Measurements from ENCODE around the gene MIX23. TPM values are rescaled to one million over a fixed set of nuclear protein-coding genes. Genes with fewer than 3 reads are reported as not detected.

The MIX23 gene
- total RNA-seq, 1 donor from 2014 or later: 44.9 TPM

DNA sequence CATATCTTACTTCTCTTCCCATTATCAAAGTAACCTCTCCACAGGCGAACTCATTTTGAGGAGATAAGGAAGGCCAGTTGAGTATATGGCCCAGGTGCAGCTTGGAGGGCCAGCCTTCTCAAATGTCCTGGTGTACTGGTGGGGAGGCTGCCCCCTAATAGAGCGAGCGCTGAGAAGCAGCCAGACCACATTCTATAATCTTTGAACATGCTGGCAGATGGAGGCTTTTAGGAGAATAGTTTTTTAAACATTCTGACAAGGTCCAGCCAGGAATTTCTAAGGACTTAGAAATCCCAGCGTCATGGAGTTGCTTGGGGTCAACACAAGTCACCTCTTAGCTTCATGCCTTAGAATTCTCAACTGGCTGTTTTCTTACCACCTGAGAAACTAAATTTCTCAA is 27.1 kb upstream of the MIX23 start:
- H3K36me3 Mint-ChIP-seq: peaks cover 9% of the 10 kb centered on the region
- H3K27me3 Mint-ChIP-seq: no peaks in the 10 kb centered on the region

DNA sequence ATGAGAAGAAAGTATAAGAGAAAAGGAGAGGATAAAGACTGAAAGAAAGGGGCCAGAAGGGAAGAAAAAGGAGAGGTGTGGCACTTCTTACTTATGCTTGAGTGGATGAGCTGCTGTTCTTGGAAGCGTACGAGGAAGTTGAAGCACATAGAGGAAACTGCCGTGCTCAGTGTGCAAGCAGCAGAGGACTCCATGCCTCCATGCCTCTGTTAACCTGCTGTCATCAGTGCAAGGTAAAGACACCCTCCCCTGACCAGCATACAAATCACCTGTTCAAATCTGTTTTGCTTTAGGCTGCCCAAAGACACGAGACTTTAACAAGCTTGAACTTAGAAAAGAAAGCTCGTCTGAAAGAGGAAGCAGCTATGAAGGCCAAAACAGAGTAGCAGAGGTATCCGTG is 26.4 kb upstream of the MIX23 start:
- H3K27ac Mint-ChIP-seq: no peak overlapping the region
- no peaks in the 10 kb centered on the region for H3K27me3 Mint-ChIP-seq
- no peaks in the 10 kb centered on the region for H3K9me3 Mint-ChIP-seq
- H3K36me3 Mint-ChIP-seq: peaks cover 9% of the 10 kb centered on the region
- DNase-seq (ENCODE audit: extremely low spot score, unreplicated experiment): no peak
- TF ChIP-seq, protein P1, sequence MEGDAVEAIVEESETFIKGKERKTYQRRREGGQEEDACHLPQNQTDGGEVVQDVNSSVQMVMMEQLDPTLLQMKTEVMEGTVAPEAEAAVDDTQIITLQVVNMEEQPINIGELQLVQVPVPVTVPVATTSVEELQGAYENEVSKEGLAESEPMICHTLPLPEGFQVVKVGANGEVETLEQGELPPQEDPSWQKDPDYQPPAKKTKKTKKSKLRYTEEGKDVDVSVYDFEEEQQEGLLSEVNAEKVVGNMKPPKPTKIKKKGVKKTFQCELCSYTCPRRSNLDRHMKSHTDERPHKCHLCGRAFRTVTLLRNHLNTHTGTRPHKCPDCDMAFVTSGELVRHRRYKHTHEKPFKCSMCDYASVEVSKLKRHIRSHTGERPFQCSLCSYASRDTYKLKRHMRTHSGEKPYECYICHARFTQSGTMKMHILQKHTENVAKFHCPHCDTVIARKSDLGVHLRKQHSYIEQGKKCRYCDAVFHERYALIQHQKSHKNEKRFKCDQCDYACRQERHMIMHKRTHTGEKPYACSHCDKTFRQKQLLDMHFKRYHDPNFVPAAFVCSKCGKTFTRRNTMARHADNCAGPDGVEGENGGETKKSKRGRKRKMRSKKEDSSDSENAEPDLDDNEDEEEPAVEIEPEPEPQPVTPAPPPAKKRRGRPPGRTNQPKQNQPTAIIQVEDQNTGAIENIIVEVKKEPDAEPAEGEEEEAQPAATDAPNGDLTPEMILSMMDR (conservative IDR thresholded peaks at IDR 0.05): no peak
- peaks cover 5% of the 10 kb centered on the region for H3K4me1 Mint-ChIP-seq (ENCODE audit: unreplicated experiment)
- H3K4me3 Mint-ChIP-seq: no peak overlapping the region

More for the DNA sequence above, 27.1 kb upstream of the MIX23 start:
- Mint-ChIP-seq H3K4me3 (no peak overlapping the region), H3K4me1 (ENCODE audit: unreplicated experiment) (peaks cover 11% of the 10 kb centered on the region), H3K27ac (no peak overlapping the region), H3K9me3 (no peaks in the 10 kb centered on the region)
- no peak for DNase-seq (ENCODE audit: extremely low spot score, unreplicated experiment)
- TF ChIP-seq, protein P1 (conservative IDR thresholded peaks at IDR 0.05): no peak

DNA sequence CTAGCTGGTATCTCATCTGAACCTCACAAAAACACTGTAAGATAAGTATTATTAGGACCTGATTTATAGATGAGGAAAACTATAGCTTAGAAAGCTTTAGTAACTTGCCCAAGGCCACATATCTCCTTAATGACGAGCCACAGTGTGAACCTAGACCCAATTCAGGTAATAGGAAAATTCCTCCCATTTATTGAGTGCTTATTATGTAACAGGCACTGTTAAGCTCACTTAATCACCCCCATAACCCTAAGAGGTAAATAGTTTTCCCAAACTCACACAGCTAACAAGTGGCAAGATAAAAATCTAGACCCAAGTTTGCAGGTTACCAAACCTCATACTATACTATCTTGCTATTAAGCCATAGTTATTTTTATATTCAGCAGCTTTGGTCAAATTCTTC is 24.9 kb upstream of the MIX23 start:
- Mint-ChIP-seq H3K9me3 (no peaks in the 10 kb centered on the region), H3K4me3 (no peak overlapping the region), H3K36me3 (peaks cover 13% of the 10 kb centered on the region), H3K27me3 (no peaks in the 10 kb centered on the region), H3K4me1 (ENCODE audit: unreplicated experiment) (no peaks in the 10 kb centered on the region), H3K27ac (no peak overlapping the region)
- TF ChIP-seq, protein P1 (conservative IDR thresholded peaks at IDR 0.05): no peak
- DNase-seq (ENCODE audit: extremely low spot score, unreplicated experiment): no peak

DNA sequence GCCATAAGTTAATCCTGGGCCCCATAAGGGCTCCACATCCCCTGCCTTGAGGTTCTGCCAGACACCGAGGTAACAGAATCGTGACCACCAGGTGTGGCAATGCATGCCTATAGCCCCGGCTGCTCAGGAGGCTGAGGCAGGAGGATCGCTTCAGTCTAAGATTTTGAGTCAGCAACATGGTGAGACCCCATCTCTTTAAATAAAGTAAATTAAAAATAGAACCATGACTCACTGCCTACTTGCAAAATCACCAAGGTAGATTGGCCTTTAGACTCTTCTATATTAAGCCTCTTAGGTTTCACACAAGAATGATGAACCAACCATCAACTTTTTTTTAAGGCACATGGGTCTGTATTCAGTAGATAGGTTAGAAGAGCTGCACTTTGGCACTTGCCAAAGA is 23.2 kb upstream of the MIX23 start:
- H3K9me3 Mint-ChIP-seq: no peaks in the 10 kb centered on the region
- TF ChIP-seq, protein P1 (conservative IDR thresholded peaks at IDR 0.05): no peak
- DNase-seq (ENCODE audit: extremely low spot score, unreplicated experiment): no peak
- no peak overlapping the region for H3K27ac Mint-ChIP-seq
- no peaks in the 10 kb centered on the region for H3K27me3 Mint-ChIP-seq
- no peaks in the 10 kb centered on the region for H3K4me1 Mint-ChIP-seq (ENCODE audit: unreplicated experiment)
- H3K4me3 Mint-ChIP-seq: no peak overlapping the region
- peaks cover 13% of the 10 kb centered on the region for H3K36me3 Mint-ChIP-seq

DNA sequence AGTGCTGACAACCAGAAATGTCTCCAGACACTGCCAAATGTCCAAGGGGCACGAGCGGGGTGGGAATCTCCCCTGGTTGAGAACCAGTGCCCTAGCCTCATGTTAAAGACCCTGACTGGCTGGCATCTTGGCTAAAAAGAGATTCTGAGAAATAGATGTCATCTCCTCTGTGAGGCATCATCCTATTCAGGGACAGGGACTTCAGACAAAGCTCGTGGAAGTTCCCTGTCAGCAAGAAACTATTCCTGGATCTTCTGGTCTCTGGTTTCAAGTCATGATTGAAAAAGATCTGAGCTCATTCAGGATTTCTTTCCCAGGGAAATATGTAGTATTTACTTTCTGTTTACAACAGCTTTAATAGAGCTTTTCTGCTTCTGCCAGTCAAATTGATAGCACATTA is 22.0 kb upstream of the MIX23 start:
- H3K36me3 Mint-ChIP-seq: peaks cover 9% of the 10 kb centered on the region
- no peaks in the 10 kb centered on the region for H3K27me3 Mint-ChIP-seq
- no peaks in the 10 kb centered on the region for H3K4me1 Mint-ChIP-seq (ENCODE audit: unreplicated experiment)

More for the DNA sequence above, 22.0 kb upstream of the MIX23 start:
- DNase-seq (ENCODE audit: extremely low spot score, unreplicated experiment): no peak
- H3K4me3 Mint-ChIP-seq: no peak overlapping the region
- TF ChIP-seq, protein P1 (conservative IDR thresholded peaks at IDR 0.05): no peak
- H3K27ac Mint-ChIP-seq: no peak overlapping the region
- no peaks in the 10 kb centered on the region for H3K9me3 Mint-ChIP-seq
